Tibial artery (tissue), 4 donors: ENCODE data around the gene VAPB.

Source experiments
- DNase-seq, 2 donors: peaks; one replicate each; pipeline ENCODE4 v3.0.0-alpha.2; 2019
- H3K27ac ChIP-seq, 2 donors: fragments of 200-600 bp; sonication (generic) in 1 of 2; 1 replicate in 1 of 2; 2 replicates in 1 of 2; pipeline ENCODE4 v1.5.1; 2018 to 2019; ENCODE audit warnings: mild to moderate bottlenecking in 1 of 2
- H3K27me3 ChIP-seq, 2 donors: fragments of 200-600 bp; sonication (generic) in 1 of 2; one replicate each; pipeline versions ENCODE4 v1.5.1 to v1.6.0; 2016 to 2019
- H3K36me3 ChIP-seq, 3 donors: fragments of 200-600 bp; sonication (generic) in 2 of 3; one replicate each; pipeline ENCODE4 v1.5.1; 2016 to 2019; ENCODE audit warnings: mild to moderate bottlenecking in 2 of 3
- H3K4me1 ChIP-seq, 4 donors: fragments of 200-600 bp; sonication (generic) in 2 of 4; 1 replicate in 3 of 4; 2 replicates in 1 of 4; pipeline ENCODE4 v1.5.1; 2016 to 2019
- H3K4me3 ChIP-seq, 2 donors: fragments of 200-600 bp; sonication (generic) in 1 of 2; 1 replicate in 1 of 2; 2 replicates in 1 of 2; pipeline ENCODE4 v1.5.1; 2018 to 2019; ENCODE audit warnings: mild to moderate bottlenecking in 2 of 2
- H3K9me3 ChIP-seq, 3 donors: fragments of 200-600 bp; sonication (generic) in 1 of 3; one replicate each; pipeline ENCODE4 v1.5.1; 2016 to 2019
- intact Hi-C: fragments of 100-400 bp; cut with DNase I; formaldehyde crosslinking; loops from one replicate; pipeline ENCODE4 v1.15.0; 2023; ENCODE audit warnings: low total_unique reads
- TF ChIP-seq, protein P1 (sequence below), 2 experiments: fragments of 200-600 bp in 1 of 2; fragments of 450-650 bp in 1 of 2; IDR thresholded peaks; one replicate each; pipeline ENCODE4 v1.5.1; 2017 to 2019; ENCODE audit warnings: antibody characterized with exemption in 2 of 2, mild to moderate bottlenecking in 1 of 2, moderate library complexity in 1 of 2

Gene VAPB

GRCh38 chr20:58389324-58389967, 417 bp downstream of the VAPB start:
- peak overlapping the region; percentile 86 to 88 for H3K4me3 ChIP-seq
- peaks cover 0 to under 1% of the 10 kb centered on the region in 2 donors for H3K27me3 ChIP-seq
- DNase-seq, result peak; percentile 25 to 67
- H3K36me3 ChIP-seq, result no peaks in the 10 kb centered on the region
- peaks cover 0 to 40% (median 23%) of the 10 kb centered on the region in 4 donors for H3K4me1 ChIP-seq
- intact Hi-C loops, result no loop called here
- TF ChIP-seq, protein P1, sequence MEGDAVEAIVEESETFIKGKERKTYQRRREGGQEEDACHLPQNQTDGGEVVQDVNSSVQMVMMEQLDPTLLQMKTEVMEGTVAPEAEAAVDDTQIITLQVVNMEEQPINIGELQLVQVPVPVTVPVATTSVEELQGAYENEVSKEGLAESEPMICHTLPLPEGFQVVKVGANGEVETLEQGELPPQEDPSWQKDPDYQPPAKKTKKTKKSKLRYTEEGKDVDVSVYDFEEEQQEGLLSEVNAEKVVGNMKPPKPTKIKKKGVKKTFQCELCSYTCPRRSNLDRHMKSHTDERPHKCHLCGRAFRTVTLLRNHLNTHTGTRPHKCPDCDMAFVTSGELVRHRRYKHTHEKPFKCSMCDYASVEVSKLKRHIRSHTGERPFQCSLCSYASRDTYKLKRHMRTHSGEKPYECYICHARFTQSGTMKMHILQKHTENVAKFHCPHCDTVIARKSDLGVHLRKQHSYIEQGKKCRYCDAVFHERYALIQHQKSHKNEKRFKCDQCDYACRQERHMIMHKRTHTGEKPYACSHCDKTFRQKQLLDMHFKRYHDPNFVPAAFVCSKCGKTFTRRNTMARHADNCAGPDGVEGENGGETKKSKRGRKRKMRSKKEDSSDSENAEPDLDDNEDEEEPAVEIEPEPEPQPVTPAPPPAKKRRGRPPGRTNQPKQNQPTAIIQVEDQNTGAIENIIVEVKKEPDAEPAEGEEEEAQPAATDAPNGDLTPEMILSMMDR (IDR thresholded peaks at IDR 0.05), result no peak
- no peaks in the 10 kb centered on the region for H3K9me3 ChIP-seq
- H3K27ac ChIP-seq, result peak overlapping the region; percentile 92 to 93

DNA sequence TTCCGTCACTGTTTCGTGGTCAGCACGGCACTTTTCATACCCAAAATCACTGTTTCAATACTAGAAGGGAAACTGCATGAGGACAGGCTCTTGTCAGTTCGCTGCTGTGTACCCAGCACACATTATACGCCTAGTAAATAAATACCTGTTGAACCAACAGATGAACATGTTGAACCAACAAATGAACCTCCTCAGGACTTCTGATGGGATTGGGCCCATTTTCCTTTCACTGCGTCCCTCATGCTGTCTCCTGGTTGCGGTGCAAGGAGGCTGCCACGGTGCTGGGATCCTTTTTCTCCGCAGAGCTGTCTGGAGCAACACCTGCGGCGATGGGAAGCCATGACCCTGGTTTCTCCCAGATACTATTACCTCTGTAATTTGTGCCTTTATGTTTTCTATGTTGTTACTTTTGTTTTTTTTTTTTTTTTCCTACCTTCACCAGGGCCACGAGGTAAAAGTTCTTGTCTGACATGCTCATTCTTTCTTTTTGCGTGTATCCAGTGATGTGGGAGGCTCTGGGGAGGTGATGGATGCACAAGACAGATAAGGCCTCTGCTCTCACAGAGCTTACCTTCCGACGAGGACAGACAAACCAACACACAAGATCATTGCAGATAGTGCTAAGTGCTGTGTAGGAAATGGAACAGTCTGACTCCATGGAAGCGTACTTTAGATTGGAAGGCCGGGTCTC, 1.1 kb downstream of the VAPB start:
- no peaks in the 10 kb centered on the region for H3K9me3 ChIP-seq
- TF ChIP-seq, protein P1 (IDR thresholded peaks at IDR 0.05), result no peak
- intact Hi-C loops, result loop anchor here (10.0 kb wide), 1 partner anchor 255 kb away; no protein-coding TSS in a partner anchor
- H3K27ac ChIP-seq, result peak overlapping the region; percentile 92 to 93
- H3K4me3 ChIP-seq, result peak overlapping the region; percentile 86 to 88
- no peak for DNase-seq
- H3K4me1 ChIP-seq, result peaks cover 0 to 40% (median 23%) of the 10 kb centered on the region in 4 donors
- no peaks in the 10 kb centered on the region for H3K27me3 ChIP-seq
- no peaks in the 10 kb centered on the region for H3K36me3 ChIP-seq

DNA sequence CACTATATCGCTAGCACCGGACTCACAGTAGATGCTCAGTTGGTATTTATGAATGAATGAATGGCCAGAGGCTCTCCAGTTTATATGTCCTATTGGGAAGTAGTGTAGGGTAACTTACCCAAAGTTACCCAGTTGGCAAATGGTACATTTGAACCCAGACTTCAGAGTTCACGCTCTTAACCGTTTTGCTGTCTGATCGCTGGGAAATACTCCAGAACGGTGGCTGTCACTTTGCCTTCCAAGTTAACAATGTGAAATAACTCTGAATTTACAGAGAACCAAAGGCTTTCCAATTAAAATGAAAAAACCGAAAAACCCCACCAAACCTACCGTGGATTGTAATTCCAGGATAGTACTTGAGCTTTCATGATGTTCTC, 1.6 kb downstream of the VAPB start:
- no peak overlapping the region for H3K27ac ChIP-seq
- intact Hi-C loops, result loop anchor here (10.0 kb wide), 1 partner anchor 254 kb away; no protein-coding TSS in a partner anchor
- H3K27me3 ChIP-seq, result no peaks in the 10 kb centered on the region

GRCh38 chr20:58392286-58392685, 3.3 kb downstream of the VAPB start:
- H3K4me3 ChIP-seq, result no peak overlapping the region
- no peak overlapping the region for H3K27ac ChIP-seq
- H3K4me1 ChIP-seq, result peaks cover 0 to 44% (median 23%) of the 10 kb centered on the region in 4 donors
- intact Hi-C loops, result loop anchor here (10.0 kb wide), 1 partner anchor 253 kb away; no protein-coding TSS in a partner anchor
- no peak for DNase-seq
- TF ChIP-seq, protein P1 (IDR thresholded peaks at IDR 0.05), result no peak
- no peaks in the 10 kb centered on the region for H3K27me3 ChIP-seq
- H3K9me3 ChIP-seq, result no peaks in the 10 kb centered on the region
- H3K36me3 ChIP-seq, result no peaks in the 10 kb centered on the region

More for the DNA sequence above, 1.6 kb downstream of the VAPB start:
- TF ChIP-seq, protein P1 (IDR thresholded peaks at IDR 0.05), result no peak
- Histone ChIP-seq H3K9me3 (no peaks in the 10 kb centered on the region), H3K36me3 (no peaks in the 10 kb centered on the region), H3K4me3 (no peak overlapping the region), H3K4me1 (peaks cover 0 to 40% (median 23%) of the 10 kb centered on the region in 4 donors)
- no peak for DNase-seq

- H3K27me3 ChIP-seq, result no peaks in the 10 kb centered on the region
- DNase-seq, result no peak
- TF ChIP-seq, protein P1 (IDR thresholded peaks at IDR 0.05), result no peak
- no peaks in the 10 kb centered on the region for H3K9me3 ChIP-seq
- H3K4me3 ChIP-seq, result no peak overlapping the region
- intact Hi-C loops, result loop anchor here (10.0 kb wide), 1 partner anchor 252 kb away; no protein-coding TSS in a partner anchor
- H3K36me3 ChIP-seq, result no peaks in the 10 kb centered on the region
- peaks cover 0 to 44% (median 25%) of the 10 kb centered on the region in 4 donors for H3K4me1 ChIP-seq
- no peak overlapping the region for H3K27ac ChIP-seq
Observed at GRCh38 chr20:58393299-58393698, 4.3 kb downstream of the VAPB start.
